HG03196 (cell line): ENCODE data around the gene DLX3.

ENCODE experiments used
- ATAC-seq: cut with Tn5 transposase; IDR thresholded peaks from one replicate; pipeline ENCODE4 v1.9.1; 2021; ENCODE audit not compliant: unreplicated experiment

DLX3 gene

DNA sequence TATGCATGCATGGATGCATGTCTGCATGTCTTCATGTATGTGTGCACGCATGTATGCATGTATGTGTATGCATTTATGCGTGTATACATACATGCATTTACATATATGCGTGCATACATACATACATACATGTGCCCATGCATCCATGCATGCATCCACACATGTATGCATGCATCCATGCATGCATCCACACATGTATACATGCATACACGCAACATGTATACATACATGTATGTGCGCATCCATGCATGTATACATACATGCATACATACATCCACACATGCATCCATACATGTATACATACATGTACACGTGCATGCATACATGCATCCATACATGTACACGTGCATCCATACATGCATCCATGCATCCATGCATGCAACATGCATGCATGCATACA is 29.8 kb upstream of the DLX3 start:
- ATAC-seq = no peak

DNA sequence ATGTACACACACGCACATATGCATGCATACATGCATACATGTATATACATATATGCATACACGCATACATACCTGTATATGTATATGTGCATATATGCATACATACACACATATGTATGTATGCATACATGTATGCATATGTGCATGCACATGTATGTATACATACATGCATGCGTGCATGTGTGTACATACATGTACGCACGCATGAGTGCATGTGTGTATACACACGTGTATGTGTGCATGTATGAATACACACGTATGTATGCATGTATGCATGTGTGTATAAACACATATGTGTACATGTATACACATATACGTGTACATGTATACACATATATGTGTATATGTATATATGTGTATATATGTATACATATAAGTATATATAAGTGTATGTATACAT is 28.5 kb upstream of the DLX3 start:
- ATAC-seq = no peak

DNA sequence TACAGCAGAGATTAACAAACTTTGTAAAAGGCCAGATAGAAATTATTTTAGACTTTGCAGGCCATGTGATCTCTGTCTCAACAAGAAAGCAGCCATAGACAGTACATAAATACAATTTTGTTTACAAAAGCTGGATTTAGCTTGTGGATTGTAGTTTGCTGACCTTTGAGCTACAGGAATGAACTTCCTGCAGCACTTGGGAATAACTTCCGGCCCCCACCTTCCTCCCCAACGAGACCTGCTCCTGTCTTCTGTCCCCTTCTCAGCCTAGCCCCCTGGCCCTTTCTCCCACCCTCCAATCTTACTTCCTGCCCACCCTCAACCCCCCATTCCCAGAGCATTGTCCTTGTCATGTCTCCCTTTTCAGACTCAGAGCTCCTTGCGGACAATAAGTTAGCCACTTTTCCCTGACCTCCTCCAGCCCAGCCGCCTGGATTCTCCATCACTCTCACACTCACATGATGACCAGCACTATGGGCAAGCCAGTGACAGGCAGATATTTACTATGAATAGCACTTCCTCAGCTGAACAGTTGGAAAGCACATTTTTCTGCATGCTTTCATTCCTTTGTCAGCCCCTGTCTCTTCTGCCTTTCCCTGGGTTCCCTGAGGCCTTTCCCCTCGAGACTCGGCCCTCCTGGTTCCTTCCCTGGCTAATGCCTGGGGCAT is 27.6 kb upstream of the DLX3 start:
- no peak for ATAC-seq

DNA sequence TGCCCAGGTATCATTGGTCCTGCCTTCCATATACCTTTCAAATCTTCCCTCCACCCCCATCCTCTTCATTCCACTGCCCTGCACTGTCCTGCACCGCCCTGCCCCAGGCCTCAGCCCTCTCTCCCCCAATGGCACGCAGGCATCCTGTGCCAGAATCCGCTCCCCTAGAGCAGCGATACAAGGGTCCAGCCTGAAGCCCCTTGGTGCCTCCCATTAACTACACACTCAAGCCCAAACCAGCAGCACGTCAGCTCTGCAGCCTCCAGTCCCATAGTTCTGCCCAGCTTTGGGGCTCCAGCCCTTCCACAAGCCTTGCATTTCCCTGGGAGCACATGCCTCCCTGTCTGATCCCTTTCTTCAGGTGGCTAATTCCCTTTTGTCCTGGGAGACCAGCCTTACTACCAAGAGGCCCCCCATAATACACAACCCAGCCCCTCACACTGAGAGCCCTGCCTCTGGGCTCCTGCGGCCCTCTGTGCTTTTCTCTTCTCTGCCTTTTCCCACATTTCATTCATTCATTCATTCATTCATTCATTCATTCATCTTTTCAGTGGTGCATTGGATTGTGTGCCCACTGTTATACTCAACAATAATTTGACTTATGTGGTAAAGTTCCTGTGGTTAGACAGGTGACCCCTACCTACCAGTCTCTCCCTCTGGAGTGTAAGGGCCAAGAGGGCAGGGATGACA is 26.8 kb upstream of the DLX3 start:
- ATAC-seq = no peak

DNA sequence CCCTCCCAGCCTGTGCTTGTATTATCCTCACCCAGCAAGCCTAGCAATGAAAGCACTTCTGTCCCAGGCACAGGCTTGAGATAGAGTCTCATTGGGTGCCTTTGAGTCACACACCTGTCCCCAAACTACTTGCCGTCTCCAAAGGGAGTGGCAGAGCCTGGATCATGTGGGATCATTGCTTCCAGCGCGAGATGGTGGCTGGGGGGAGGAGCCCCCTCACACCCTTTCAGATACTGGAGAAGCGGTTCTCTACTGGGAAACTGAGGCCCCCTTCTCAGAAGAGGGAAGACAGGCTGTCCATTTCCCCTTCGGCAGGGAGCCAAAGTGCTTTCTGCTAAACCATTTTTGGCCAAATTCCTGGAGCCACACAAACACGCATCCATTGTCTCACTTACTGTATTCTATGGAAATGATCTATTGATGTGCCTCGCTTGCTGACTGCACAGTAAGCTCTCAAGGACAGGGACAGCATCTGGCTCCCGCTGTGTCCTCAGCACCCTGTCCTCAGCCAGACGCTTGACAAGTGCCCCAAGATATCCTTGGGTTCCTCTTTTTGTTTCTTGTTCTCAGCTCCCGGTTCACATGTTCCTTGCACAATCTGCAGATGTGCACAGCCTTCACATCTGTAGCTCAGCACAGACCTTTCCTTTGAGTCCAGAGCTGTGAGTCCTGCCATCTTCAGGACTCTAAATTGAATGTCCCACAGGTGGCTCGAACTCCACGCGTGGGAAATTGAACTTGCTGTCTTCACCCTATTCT is 26.0 kb upstream of the DLX3 start:
- ATAC-seq = no peak

DNA sequence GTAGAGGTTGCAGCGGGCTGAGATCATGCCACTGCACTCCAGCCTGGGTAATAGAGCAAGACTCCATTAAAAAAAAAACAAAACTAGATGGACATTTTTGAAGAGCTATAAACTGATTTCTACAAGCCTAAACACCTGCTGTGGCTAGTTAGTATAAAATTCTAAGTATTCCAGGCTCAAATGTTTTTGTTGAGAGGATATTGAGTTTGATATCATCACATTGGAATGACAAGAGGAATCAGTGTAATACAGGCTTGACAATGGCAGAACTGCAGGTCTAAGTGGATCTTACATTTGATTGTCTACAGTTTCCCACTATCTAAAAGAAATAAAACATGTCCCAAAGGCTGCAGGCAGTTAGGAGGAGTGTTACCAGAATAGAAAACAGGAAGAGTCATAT is 23.9 kb upstream of the DLX3 start:
- ATAC-seq = no peak

DNA sequence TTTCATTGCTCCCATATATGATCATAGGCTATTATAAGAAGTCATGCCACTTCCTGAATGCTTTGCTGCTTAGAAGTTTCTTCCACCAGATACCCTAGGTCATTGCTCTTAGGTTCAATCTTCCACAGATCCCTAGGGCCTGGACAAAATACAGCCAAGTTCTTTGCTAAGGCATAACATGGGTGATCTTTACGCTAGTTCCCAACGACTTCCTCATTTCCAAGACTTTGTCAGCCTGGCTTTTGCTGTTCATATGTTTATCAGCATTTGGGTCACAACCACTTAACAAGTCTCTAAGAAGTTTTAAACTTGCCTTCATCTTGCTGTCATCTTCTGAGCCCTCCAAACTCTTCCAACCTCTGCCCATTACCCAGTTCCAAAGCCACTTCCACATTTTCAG is 20.1 kb upstream of the DLX3 start:
- no peak for ATAC-seq

DNA sequence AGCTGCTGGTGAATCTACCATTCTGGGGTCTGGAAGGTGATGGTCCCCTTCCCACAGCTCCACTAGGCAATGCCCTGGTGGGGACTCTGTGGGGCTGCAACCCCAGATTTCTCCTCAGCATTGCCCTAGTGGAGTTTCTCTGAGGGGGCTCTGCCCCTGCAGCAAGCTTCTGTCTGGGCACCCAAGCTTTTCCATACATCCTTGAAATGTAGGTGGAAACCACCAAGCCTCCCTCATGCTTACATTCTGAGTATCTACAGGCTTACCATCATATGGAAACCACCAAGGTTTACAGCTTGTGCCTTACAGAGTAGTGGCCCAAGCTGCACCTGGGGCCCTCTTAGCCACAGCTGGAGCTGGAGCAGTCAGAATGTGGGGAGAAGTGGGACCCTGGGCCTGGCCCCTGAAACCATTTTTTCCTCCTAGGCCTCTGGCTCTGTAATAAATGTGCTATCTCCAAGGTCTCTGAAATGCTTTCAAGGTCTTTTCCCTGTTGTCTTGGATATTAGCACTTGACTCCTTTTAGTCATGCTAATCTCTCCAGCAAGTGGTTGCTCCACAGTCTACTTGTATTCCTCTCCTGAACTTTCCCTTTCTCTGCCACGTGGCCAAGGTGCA is 19.6 kb upstream of the DLX3 start:
- ATAC-seq = no peak

DNA sequence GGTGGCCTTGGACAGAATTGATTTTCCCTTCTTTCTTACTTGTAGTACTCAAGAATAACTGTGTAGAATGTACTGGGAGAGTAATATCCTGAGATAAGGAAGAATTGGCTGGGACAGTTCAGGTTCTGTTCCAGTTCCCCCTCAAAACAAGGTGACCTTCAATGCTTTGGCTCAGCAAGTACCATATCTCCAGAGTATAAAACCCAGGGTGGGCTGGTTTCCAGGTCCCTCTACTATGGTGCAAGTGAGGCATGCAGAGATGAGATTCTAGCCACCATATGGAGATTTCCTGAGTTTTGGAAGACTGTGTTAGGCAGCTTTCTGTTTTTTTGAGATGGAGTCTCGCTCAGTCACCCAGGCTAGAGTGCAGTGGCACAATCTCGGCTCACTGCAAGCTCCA is 18.1 kb upstream of the DLX3 start:
- ATAC-seq = no peak

DNA sequence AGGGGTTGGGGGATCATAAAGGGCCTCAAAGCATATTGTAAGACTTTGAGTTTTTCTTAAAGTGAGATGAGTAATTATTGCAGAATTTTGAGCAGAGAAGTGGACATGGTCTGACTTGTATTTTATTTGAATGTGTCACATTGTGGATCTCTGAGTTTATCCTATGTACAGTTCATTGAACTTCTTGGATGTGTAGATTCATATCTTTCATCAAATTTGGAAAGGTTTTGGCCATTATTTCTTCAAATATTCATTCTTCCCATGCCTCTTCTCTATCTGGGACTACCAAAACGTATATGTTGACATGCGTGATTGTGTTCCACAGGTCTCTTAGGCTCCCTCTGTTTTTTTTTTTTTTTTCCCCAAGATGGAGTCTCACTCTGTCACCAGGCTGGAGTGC is 14.3 kb upstream of the DLX3 start:
- no peak for ATAC-seq

DNA sequence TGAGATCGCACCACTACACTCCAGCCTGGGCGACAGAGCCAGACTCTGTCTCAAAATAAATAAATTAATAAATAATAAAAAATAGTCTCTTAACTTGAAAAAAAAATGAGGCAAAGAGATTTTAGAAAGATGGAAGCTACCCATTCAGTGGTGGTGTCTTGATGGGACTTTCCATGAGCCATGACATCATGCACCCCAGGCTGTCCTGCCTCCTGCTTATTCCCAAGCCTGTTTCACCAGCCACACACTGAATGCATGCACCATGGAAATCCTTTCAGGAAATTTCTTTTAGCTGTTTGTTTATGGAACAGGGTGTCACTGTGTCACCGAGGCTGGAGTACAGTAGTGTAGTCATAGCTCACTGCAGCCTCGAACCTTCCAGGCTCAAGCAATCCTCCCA is 8.9 kb upstream of the DLX3 start:
- no peak for ATAC-seq

DNA sequence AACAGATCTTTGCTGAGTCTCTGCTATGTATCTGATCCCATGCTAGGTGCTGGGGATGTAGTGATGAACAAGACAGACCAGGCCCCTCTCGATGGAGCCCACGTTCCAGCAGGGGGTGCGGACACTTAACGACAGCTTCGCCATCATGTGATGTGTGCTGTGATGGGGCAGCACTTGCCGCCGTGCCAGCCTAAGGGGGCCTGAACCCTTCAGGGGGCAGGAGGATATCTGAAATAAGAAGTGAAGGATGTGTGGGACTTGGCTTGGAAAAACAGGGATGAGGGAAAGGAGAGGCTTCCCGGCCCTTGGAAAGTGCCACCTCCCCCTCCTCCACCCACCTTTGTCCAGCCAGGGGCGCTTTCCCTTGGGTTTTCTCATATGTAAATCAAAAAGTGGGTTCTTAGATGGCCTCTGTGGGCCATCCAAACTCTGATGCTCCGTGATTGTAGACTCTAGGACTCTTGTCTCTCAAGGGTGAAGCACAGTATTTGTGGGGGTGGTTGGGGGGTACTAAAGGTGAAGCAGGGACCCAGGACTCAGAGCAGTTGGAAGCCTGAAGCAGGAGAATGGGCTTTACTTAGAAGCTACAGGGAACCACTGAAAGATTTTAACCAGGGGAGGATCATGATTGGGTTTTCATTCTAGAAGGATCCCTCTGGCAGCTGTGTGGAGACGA is 4.0 kb upstream of the DLX3 start:
- no peak for ATAC-seq

DNA sequence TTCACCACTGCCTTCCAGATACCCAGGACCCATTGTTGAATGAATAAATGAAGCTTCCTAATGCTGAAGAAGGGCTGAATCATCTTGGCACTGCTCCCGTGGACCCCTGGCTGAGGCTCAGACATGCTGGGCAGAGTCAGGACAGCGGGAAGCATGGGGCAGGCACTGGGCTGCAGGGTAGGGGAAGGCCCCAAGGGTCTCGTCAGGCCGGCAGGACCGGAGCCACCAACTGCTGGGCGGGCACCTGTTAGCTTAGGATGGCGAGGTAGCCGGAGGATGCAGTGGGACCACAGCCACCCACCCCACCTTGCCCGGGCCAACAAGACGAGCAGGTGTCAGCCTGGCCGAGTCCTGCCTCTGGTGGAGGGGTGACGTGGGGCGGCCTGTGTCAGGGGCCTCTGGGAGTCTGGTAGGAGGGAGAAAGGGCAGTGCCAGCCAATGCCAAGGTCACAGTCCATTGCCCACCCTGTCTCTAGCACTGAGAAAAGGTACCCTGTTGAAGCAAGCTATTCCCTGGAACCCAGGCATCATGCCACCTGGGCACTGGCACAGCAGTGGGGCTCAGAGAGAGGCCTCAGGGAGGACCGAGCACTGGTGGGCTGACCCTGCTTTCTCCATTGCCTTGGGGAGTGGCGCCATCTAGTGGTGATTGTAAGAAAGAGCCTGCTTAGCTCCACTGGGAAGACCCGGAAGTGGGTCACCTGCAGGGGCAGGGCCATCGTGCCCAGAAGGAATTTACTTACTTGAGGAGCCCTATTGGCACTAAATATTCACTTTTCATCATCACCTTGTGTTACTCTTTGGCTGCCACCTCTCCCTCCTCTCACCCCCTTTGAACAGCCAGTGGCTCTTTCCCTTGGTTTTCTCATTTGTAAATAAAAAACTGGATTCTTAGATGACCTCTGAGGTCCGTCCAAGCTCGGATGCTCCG is 3.0 kb upstream of the DLX3 start:
- no peak for ATAC-seq

DNA sequence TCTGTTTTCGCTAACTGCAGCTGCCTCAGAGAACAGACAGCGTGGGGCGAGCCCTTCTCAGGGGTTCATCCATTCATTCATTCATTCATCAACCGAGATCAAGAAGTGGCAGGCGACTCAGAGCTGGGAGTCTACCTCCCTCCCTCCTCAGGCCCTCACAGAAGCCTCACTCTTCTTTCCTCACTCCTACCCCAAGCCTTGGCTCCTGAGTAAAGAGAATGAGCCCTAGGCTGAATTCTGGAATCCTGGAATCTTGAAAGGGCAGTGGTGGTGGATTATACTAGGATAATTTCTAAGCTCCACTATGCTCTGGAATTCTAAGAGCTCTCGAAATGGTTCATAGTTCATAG is 2.3 kb upstream of the DLX3 start:
- no peak for ATAC-seq

DNA sequence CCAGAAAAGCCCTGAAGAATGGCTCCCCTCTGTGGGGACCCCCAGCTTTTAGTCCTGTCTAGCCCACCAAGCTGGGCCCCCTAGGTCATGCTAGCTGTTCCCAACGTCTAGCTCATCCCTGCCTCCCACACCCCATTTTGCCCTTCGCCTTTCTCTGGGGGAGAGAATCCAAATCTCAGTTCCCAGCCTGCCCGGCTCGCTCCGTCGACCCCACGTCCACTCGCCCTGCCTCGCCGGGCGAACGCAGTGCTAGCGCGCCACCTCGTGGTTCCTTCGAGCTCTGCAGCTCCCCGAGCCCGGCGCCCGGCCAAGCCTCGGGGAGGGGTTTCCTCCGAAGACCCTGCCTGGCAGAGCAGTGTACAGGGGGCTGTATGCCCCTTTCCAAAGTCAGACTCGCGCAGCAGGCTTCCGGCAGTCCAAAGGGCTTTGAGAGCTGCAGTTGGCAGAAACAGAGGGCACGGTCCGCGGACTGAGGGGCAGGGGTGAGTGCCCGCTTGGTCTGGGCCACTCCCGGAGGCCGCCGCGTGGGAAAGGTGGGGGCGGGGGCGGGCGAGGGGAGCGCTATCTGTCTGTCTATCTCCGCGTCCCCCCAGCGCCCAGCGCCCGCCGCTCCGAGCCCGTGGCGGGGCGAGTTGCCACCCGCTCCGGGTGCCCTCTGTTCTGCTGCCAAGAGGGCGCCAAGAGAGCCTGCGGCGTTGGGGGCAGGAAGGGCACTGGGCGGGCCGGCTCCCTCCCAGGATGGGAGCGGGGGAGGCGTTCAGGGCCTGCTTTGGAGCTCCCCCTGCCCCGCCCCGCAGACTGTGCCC is 1.7 kb upstream of the DLX3 start:
- no peak for ATAC-seq

DNA sequence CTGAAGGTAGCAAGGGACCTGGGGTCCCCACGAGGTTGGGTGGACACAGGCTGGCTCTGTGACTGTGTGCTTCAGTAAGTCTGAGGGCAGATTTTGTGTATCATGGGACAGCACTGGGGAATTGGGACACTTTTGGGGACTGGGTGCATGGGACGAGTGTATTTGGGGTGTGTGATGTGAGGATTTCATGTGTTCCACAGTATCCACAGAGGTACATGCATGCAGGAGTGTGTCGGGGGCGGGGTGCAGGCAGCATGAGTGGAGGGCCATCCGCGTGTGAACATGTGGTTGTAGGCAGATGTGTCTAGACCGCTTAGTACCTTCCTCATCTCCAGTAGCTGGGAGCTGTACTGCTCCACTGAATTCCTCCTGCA is 1.1 kb upstream of the DLX3 start:
- ATAC-seq = no peak

DNA sequence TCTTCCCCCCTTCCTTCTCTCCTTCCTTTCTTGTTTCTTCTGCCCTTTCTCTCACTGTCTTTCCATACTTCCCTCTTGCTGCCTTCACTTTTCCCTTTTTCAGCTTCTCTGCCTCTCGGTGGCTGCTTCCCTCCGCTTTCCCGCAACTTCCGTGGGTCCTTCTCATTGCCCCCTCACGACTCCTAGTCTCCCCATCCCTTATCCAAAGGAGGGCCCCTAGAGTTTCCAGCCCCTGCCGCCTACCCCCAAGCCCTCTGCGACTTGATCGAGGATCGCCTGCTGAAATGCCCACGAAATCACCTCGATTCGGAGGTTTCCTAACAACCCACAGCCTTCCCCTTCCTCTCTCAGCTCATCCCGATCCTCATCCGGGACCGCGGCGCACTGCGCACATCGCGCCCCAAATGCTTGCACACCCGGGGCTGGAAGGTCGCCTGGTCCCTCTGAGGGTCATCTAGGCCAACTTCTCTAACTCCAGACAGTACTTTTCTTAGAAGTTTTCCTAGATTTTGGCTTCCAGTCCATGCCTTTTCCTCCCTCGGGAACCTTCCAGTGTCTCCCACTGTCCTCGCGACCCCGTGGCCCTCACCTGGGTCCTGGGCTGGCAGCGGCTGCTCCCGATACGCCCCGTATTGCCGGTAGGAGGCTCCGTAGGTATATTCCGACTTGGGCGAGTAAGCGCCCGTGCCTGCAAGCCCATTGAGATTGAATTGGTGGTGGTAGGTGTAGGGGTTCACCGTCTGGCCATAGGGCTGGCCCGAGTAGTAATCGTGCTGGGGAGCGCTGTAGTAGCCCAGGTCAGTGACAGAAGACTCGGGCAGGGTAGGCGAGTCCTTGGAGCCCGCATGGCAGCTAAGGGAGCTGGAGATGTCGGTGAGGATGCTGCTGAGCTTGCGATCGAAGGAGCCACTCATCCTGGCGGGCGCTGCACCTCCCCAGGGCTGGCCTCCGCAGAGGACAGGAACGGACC is 654 bp downstream of the DLX3 start:
- no peak for ATAC-seq

DNA sequence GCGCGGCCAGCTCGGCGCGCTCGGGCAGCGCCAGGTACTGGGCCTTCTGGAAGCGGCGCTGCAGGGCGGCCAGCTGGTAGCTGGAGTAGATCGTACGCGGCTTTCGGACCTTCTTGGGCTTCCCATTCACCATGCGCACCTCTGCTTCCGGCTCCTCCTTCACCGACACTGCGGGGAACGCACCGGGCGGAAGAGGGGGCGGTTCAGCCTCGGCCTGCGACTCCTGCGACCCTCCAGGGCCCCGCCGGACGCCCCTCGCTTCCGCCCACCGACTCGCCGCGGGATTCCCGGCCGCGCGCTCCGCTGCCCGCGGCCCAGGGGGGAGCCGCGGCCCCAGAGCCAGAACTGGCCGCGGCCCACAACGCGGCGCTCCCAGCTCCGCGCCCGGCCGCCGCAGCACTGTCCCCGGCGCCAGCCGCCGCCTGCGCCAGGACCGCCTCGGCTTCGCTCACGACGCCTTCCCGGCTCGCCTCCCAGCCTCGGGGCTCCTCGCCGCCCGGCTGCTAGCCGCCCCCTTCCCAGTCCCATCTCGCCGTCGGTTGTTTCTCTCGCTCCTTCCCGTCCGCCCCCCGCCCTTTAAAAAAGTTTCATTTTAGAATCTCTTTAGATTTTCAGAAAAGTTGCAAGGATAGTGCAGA is 1.5 kb downstream of the DLX3 start:
- ATAC-seq = no peak
